Stimulated activated CD4-positive, alpha-beta T cell treated with anti-CD3 and anti-CD28 coated beads, Interleukin-1b, Interleukin-23, amount 100 ng/mL, for 48 hours (primary cell): ENCODE measurements around the gene P2RX7.
"Not testable (repeated sequence)": the region's sequence is repeated elsewhere in the genome, so short reads cannot be mapped to it uniquely, and the experiment has no call there.

Experiments
- DNase-seq: peaks from one replicate; pipeline ENCODE4 v3.0.0-alpha.2; 2020

The P2RX7 gene

DNA sequence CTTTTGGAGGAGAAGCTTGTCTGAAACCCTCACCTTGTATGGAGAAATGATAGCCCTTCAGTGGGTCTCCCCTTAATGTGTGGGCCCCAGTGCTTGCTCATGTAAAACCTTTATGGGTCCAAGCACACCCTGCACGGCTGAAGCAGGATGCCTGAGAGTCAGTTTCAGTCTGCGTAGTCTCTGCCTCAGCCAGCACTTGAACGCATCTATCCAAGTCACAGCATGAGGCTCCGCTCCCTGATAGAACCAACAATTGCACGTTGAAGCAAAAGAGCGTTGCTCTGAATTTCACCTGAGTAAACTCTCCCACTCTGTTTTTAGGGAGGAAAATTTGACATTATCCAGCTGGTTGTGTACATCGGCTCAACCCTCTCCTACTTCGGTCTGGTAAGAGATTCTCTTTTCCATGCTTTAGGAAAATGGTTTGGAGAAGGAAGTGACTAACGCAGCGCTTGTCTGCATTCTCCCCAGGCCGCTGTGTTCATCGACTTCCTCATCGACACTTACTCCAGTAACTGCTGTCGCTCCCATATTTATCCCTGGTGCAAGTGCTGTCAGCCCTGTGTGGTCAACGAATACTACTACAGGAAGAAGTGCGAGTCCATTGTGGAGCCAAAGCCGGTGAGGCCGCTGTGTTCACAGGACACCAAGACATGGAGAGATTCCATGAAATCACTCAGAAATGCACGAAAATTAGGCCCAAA is 44.3 kb downstream of the P2RX7 start:
- no peak for DNase-seq

DNA sequence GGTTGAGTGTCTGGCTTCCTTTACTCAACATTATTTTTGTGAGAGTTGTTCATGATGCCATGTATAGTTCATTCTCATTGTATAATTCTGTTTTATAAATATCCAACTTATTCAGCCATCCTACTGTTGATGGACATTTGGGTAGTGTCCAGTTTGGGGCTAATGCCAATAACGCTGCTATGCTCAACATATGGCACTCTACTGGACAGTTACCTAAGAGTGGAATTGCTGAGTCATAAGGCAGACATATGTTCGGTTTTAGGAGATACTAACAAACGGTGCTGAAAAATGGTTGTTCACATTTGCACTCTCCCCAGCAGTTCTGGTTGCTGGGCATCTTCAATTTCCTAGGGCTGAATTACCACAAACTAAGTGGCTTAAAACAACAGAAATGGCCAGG is 48.5 kb downstream of the P2RX7 start:
- no peak for DNase-seq

DNA sequence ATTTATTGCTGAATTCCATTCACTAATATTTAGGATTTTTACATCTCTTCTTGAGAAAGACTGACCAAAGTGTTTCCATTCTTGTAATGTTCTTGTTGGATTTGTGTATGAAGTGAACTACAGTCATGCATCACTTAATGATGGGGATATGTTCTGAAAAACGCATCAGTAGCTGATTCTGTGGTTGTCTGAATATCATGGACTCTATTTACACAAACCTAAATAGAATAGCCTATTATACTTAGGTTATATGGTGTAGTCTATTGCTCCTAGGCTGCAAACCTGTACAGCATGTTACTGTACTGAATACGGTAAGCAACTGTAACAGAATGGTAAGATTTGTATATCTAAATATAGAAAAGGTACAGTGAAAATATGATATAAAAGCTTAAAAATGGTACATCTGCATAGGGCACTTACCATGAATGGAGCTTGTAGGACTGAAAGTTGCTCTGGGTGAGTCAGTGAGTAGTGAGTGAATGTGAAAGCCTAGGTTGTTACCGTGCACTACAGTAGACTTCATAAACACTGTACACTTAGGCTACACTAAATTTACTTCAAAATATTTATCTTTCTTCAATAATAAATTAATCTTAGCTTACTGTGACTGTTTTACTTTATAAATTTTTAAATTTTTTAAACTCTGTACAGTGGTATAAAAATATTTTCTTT is 49.7 kb downstream of the P2RX7 start:
- DNase-seq = no peak

DNA sequence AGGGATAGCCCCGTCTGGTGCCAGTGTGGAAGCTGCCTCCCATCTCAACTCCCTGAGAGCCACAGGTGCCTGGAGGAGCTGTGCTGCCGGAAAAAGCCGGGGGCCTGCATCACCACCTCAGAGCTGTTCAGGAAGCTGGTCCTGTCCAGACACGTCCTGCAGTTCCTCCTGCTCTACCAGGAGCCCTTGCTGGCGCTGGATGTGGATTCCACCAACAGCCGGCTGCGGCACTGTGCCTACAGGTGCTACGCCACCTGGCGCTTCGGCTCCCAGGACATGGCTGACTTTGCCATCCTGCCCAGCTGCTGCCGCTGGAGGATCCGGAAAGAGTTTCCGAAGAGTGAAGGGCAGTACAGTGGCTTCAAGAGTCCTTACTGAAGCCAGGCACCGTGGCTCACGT is 51.7 kb downstream of the P2RX7 start:
- DNase-seq = no peak

DNA sequence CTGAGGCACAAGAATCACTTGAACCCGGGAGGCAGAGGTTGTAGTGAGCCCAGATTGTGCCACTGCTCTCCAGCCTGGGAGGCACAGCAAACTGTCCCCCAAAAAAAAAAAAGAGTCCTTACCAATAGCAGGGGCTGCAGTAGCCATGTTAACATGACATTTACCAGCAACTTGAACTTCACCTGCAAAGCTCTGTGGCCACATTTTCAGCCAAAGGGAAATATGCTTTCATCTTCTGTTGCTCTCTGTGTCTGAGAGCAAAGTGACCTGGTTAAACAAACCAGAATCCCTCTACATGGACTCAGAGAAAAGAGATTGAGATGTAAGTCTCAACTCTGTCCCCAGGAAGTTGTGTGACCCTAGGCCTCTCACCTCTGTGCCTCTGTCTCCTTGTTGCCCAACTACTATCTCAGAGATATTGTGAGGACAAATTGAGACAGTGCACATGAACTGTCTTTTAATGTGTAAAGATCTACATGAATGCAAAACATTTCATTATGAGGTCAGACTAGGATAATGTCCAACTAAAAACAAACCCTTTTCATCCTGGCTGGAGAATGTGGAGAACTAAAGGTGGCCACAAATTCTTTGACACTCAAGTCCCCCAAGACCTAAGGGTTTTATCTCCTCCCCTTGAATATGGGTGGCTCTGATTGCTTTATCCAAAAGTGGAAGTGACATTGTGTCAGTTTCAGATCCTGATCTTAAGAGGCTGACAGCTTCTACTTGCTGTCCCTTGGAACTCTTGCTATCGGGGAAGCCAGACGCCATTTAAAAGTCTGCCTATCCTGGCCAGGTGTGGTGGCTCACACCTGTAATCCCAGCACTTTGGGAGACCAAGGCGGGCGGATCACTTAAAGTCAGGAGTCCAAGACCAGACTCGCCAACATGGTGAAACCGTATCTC is 52.6 kb downstream of the P2RX7 start:
- no peak for DNase-seq

DNA sequence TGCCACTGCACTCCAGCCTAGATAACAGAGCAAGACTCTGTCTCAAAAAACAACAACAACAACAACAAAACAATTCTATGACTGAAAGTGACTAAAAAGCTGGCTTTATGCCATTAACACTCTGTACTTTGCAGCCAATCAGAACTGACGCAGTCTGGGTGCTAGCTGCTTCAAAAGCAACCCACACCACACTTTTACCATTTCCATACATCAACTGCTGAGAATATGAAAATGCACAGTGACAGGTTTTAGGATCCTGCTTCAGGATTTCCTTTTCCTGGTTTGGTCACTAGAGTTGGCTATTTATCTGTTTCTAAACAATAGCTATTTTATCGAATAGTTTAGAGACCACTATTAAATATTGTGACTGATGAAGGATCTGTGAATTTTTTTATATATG is 54.1 kb downstream of the P2RX7 start:
- DNase-seq = no peak

DNA sequence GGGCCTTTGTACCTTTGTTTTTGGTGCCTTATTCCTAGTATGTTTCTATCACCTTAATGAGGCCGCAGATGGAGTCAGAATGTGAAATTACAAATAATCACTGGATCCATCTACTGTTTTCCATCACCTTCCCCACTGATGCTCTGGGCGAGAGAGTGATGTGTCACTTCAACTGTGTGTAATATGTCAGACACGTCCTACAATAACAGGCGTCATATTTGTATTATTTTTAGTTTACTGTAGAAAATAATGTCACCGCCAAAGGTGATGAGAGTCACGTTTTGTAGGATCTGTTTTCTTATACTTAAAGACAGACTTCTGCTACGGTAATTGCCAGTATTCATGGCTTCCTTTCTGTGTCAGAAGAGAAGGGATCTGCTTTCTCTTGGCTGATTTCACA is 54.8 kb downstream of the P2RX7 start:
- no peak for DNase-seq

DNA sequence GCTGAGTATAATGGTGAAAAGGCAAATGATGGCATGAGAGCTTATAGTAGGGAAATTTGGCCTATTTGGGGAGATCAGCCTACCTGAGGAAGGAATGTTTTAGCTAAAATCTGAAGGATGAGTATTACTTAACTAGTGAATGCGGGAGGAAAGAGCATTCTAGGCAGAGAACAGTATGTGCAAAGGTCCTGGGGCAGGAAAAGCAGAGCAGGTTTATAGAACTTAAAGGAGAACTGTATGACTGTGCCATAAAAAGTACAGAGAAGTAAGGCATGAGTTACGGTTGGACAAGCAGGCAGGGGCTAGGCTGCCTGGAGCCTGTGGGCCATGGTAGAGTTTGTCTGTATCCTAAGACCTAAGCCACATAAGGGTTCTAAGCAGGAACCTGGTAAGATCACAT is 55.6 kb downstream of the P2RX7 start:
- no peak for DNase-seq

DNA sequence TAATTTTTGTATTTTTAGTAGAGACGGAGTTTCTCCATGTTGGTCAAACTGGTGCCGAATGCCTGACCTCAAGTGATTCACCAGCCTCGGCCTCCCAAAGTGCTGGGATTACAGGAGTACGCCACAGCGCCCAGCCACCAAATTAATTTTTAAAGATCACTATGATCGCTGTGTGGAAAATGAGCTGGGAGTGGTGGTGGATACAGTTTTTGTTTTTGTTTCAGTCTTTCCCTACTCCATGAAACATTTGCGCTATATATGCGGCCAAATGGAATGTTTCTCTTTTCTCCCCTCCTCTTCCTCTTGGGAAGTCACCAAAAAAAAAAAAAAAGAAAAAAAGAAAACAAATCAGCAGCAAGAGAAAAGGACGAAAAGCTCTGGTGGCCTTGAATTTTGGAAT is 56.5 kb downstream of the P2RX7 start:
- no peak for DNase-seq

DNA sequence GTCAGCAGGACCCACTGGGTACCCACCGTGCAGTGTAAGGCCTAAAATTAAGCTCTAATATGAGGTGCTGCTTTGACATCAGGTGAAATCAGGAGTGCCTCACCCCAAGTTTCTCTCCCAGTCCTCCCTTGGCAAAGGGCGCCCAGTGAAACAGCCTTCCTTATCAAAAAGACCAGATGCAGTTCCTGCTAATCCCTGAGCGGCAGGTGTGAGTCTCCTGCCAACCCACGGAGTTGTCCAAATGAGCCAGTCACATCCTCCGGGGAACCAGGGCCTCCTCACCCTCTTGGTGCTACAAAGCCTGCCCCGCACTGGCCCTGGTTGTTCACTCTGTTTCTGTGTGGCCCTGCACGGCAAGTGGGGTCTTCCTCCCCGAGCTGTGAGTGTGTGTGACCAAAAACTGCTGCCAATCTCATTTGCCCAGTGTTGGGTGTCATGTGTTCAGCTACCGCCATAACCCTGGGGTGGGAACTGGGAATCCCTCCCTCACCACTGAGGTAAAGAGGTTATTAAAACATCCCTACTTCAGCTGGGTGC is 57.0 kb downstream of the P2RX7 start:
- no peak for DNase-seq

DNA sequence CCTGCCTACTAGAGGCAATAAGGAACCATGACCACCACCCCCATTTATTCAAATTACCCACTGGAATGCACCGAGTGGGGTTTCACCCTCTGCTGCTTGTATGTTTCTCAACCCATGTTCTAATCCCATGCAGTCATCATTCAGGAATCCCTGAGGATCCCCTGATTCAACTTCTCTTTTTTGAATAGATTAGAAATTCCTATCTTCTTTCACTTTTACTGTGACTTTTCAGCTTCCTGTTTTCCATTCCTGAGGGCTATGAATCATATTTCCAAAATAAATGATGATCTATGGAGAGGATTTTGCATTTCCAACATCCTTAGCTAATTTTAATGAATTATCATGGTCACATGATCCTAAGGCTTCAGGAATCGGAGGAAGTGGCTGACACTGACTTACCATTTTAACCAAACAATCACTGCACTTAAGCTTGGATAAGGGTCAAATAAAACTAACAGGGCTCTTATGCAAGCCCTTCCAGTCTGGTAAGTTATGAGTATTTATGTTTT is 57.9 kb downstream of the P2RX7 start:
- DNase-seq = no peak

DNA sequence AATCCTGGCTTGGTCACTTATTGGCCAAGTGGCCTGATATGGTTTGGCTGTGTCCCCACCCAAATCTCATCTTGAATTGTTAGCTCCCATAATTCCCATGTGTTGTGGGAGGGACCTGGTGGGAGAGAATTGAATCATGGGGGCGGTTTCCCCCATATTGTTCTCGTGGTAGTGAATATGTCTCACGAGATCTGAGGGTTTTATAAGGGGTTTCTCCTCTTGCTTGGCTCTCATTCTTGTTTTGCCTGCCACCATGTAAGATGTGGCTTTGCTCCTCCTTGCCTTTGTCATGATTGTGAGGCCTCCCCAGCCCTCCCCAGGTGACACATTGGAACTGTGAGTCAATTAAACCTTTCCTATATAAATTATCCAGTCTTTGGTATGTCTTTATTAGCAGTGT is 58.5 kb downstream of the P2RX7 start:
- no peak for DNase-seq

DNA sequence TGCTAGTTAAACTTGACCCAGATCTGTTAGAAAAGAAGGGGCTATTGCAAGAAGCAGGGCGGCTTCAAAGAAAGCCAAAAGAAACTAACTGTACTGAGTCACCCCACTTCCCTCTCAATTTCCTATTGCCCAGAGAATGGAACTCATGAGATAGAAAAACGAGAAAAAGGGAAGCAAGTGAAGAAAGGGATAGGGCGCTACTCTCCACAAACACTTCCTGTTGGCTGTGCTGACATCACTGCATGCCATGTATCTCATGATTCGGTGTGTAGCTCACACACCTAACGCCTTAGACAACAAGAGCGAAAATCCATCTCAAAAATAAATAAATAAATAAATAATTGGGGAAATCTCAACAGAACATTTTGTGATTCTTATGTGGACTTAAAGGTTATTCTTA is 64.2 kb downstream of the P2RX7 start:
- DNase-seq = no peak

DNA sequence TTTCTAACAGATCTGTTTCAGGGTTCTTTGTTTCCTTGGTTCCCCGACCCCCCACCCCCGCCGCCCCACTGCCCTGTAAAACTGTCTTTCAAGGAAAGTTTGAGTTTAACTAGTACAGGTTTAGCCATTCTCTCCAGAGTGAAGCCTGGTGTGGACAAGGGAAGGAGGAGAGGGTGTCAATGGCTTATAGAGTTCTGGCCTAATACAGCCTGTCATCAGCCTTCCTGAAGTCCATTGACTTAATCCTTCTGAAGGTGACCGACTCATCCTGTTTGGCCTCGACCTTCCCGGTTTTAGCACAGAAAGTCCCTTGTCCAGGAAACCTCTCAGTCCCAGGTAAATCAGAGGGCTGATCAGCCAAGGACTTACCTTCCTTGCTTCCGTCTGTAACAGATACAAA is 66.3 kb downstream of the P2RX7 start:
- DNase-seq = no peak

DNA sequence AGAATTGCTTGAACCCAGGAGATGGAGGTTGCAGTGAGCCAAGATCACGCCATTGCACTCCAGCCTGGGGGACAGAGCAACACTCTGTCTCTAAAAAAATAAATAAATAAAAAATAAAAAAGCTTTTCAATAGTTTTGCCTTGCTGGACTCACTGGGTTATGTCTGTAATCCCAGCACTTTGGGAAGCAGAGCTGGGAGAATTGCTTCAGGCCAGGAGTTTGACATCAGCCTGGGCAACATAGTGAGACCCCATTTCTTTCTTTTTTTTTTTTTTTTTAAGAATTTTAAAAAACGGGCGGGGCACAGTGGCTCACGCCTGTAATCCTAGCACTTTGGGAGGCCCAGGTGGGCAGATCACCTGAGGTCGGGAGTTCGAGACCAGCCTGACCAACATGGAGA is 68.5 kb downstream of the P2RX7 start:
- DNase-seq = not testable (repeated sequence)

DNA sequence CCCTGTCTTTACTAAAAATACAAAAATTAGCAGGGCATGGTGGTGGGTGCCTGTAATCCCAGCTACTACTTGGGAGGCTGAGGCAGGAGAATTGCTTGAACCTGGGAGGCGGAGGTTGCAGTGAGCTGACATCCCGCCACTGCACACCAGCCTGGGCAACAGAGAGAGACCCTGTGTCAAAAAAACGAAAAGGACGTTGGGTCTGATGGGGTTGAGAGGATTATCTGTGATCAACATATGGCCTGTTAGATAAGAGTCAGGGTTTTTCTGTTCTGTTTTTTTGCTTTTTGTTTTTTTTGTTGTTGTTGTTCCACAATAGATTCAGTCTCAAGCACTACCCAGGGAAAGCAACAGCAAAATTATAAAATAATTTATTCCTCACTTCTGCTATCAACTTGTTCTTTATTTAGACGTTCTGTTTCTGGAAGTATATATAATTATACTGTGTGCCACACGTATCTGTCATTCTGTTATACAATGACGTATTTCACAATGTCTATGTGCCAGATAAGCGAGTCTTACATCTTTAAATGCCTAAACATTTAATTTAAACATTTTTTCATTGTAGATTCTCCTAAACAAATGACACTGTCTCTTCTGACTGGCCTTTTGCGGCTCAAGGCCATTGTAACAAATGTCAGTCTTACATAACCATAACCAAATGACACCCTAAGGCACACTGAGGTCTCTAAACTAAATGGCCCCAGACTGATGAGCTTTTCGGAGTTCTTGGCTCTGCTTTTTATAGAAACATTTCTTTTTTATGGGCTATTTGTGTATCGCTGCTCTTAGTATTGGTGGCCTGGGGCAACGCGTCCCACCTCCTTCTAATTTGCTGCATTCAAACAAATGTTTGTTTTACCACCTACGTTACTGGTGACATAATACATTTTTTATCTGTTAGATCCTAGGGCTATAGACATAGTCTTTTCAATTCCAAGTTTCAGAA is 70.0 kb downstream of the P2RX7 start:
- no peak for DNase-seq

DNA sequence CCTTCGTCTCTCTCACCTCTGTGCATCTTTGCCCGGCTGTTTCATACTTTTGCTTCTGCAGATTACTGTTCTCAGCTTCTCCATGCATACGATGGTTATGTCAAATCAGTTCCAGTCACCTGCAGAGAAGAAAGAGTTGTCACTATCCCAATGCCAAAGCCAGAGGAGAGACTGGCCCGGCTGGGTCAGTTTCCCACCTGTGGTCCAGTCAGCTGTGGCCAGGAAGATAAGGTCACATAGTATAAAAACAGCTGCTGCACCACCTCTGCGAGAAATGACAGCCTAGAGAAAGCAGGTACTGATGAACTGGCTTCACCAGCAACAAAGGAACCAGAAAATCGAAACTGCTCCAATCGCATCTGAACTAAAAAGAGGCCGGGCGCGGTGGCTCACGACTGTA is 70.8 kb downstream of the P2RX7 start:
- no peak for DNase-seq

DNA sequence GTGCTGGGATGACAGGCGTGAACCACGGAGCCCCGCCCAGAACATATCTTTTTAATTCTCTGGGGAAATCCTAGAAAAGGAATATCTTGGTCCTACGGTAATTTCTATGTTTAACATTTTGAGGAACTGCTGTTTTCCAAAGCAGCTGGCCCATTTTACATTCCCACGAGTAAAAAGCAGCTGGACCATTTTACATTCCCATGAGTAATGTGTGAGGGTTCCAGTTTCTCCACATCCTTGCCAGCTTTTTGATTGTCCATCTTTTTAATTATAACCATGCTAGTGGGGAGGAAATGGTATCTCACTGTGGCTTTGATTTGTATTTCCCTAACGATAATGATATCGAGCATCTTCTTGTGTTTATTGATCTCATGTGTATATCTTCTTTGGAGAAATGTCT is 72.8 kb downstream of the P2RX7 start:
- DNase-seq = no peak

DNA sequence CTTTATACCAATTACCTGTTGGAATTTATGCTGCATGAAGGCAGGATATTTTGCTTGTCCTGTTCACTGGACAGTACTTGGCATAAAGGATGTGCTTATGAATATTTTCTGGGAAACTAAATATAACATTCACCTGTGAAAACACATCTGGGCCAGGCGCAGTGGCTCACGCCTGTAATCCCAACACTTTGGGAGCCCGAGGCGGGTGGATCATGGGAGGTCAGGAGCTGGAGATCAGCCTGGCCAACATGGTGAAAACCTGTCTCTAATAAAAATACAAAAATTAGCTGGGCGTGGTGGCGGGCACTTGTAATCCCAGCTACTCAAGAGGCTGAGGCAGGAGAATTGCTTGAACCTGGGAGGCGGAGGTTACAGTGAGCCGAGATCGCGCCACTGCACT is 75.9 kb downstream of the P2RX7 start:
- DNase-seq = not testable (repeated sequence)

DNA sequence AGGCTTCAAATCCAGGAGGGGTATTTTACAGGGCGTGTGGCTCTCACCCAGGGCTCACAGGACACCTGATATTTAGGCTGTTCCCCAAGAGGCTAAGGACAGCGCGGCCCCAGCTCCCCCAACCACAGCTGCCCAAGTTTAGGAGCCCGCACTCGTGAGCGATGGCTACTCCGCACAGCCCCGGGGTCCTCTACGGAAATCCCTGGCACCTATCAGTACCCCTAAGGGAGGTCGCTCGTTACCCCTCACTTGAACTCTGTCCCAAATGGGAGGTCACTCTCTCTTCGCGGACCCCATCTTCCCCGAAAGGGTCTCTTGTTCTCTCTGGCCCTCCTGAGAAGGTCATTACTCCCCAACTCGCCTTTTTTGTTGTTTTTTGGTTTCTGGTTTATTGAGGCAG is 76.5 kb downstream of the P2RX7 start:
- DNase-seq = no peak

DNA sequence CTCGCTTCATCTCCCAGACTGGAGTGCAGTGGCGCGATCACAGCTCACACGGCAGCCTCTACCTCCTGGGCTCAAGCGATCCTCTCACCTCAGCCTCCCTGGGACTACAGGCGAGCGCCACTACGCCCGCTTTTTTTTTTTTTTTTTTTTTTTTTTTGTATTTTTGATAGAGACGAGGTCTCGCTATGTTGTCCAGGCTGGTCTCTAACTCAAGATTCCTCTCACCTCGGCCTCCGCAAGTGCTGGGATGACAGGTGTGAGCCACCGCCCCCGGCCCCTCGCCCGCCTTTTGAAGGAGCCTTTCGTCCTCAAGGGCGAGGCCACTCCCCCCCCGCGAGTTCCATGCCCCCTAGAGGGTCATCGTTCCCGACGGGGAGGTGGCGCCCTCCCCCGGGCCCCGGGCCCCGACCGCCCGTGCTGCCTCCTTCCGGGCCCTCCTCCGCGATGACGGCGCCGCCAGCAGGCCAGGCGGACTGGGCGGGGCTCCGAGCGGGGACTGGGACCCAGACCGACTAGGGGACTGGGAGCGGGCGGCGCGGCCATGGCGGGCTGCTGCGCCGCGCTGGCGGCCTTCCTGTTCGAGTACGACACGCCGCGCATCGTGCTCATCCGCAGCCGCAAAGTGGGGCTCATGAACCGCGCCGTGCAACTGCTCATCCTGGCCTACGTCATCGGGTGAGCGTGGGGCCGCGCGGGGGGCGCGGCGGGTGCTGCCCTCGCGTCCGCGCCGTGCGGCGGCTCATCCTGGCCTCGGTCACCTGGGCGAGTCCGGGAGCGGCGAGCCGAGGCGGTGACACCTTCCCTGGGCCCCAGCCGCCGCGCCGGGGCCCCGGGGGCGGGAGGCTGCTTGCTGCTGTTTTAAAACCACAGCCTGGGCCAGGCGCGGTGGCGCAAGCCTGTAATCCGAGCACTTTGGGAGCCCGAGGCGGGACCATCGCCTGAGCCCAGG is 77.2 kb downstream of the P2RX7 start, which contains the start of gene P2RX4:
Gene P2RX4 (plus strand): TSS at position 506 of the 949 bp plus-strand sequence. CDS start 36 bp downstream, at position 542.
- DNase-seq = peak; percentile 87
